GM21737 (cell line): Measurements from ENCODE around the gene POR.

Experiments used
- ATAC-seq: cut with Tn5 transposase; IDR thresholded peaks from one replicate; pipeline ENCODE4 v1.9.1; 2021; ENCODE audit warnings: mild to moderate bottlenecking, moderate library complexity; ENCODE audit not compliant: unreplicated experiment

POR gene

DNA sequence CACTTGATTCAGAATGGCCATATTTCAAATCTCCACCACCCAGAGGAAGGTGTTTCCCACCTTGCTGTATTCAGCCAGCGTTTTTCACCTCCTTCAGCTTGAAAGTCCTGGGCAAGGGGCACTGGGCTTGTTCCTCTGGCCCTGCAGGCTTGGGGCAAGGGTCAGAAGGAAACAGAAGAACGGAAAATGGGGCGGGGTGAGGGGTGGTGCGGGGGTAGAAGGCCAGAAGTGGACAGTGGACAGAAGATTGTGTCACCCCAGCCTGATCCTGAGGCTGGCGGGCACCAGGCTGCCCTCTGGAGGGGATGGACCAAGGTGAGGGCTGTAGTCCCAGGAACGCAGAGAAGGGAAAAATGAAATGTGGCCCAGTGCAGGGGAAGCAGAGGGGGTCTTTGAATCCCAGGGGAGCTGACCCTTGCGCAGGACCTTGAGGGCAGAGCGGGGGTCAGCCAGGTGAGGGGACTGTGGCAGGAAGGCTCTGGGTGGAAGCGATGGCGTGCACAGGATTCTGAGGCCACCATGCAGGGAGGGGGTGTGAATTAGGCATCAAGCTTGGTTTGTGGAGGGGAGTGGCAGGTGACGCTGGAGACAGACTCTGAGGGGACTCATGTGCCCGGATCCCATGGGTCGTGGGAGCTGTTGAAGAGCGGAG is 56.5 kb downstream of the POR start:
- no peak for ATAC-seq

DNA sequence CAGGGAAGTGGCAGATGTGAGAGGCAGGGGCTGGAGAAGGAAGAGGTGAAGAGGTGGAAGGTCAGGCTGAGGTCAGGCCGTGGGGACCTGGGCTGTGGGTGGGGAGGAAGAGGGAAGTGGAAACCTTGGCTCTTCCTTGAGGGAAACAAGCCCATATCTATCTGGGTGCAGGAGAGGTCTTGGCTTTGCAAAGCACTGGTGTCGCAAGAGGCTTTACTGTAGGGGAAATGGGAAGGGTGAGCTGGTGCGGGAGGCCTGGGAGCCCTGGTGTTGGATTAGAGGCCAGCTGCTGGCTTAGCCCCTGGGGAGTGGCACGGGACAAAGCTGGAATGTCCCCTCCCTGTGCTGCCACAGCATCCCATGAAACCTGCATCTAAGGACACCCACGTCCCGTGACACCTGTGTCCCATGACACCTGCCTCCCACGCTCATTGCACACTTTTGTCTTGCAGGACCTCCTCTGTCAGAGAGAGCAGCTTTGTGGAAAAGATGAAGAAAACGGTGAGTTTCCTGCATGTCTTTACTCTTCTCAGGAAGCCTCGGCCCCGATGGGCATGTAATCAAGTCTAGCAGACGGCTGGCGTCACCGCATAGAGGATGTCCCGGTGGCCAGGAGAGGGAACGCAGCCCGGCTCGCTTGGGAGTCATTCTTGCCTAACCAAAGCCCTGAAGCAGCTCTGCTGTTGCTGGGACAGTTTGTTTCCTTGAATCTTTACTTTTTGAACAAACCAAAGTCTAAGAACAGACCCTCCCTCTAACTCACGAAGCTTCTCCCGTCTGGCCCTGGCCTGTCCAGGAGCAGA is 57.2 kb downstream of the POR start:
- no peak for ATAC-seq

GRCh38 chr7:75977743-75978142 is 62.8 kb downstream of the POR start:
- ATAC-seq: no peak

GRCh38 chr7:75979759-75980429 is 64.9 kb downstream of the POR start:
- no peak for ATAC-seq

DNA sequence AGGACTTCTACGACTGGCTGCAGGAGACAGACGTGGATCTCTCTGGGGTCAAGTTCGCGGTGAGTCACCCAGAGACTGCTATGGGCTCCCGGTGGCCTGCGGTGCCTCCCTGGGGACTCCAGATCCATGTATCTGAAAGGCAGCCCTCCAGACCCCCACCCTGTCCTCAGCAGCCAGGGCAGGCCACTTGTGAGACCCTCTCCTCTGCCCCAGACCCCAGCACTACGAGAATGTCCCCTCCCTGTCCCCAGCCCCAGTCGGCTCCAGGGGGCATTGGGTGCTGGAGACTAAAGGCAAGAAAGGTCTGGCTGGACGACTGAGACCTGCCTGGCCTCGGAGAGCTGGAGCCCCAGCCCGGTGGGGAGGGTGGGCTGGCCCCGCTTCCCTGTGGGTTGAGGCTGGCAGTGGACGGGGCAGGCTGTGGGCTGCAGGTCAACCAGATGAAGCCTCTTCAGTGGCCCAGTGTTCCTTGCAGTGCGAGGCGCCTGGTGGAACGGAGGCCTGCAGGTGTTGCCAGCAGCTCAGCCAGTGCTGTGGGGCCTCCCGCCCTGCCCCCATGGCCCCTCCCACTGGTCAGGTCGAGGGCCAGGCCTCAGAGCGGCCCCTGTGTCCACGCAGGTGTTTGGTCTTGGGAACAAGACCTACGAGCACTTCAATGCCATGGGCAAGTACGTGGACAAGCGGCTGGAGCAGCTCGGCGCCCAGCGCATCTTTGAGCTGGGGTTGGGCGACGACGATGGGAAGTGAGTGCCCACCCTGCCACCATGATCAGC is 65.7 kb downstream of the POR start:
- no peak for ATAC-seq

DNA sequence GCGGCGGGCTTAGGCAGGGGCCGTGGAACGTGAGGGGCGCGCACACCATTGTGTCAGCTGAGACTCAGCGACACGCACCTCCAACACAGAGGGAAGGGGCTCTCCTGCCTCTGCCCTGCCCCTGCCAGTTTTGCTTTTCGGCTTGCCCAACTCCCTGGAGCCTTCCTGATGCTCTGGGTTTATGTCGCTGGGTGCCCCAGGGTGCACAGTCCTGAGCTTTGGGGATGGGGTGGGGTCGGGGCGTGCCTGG is 66.2 kb downstream of the POR start:
- no peak for ATAC-seq

DNA sequence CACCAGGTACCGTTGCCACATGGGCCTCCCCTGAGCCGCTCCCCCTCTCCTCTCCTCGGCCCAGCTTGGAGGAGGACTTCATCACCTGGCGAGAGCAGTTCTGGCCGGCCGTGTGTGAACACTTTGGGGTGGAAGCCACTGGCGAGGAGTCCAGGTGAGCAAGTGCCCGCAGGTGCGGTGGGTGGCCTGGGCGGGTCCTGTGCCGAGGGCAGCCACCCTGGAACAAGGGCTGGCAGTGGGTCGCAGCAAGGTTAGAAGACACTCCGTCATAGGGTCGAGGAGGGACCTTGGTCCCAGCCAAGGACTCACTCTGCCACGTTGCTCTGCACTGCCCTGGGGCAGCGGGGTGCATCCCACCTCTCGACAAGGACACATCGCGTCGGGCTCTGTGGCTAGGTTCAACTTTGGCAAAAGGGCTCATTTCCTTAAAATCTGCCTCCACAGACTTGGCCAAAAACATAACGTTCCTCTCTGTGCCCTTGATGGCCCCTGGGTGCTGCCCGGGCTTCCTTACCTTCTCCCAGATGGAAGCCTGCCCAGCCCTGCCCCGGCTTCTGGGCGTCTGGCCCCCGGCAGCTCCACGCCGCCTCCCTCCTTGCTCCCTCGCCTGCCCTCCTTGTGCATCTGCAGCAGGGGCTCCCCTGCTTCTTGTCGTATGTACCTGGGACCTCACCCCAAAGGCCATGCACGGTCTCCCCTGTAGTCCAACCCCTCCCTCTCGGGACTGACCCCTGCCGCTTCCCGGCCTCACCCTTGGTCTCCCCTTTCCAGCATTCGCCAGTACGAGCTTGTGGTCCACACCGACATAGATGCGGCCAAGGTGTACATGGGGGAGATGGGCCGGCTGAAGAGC is 66.7 kb downstream of the POR start:
- ATAC-seq: no peak

GRCh38 chr7:75982306-75983064 is 67.5 kb downstream of the POR start:
- ATAC-seq: no peak

- ATAC-seq: no peak
Measured at GRCh38 chr7:75983471-75984129, 68.6 kb downstream of the POR start.

DNA sequence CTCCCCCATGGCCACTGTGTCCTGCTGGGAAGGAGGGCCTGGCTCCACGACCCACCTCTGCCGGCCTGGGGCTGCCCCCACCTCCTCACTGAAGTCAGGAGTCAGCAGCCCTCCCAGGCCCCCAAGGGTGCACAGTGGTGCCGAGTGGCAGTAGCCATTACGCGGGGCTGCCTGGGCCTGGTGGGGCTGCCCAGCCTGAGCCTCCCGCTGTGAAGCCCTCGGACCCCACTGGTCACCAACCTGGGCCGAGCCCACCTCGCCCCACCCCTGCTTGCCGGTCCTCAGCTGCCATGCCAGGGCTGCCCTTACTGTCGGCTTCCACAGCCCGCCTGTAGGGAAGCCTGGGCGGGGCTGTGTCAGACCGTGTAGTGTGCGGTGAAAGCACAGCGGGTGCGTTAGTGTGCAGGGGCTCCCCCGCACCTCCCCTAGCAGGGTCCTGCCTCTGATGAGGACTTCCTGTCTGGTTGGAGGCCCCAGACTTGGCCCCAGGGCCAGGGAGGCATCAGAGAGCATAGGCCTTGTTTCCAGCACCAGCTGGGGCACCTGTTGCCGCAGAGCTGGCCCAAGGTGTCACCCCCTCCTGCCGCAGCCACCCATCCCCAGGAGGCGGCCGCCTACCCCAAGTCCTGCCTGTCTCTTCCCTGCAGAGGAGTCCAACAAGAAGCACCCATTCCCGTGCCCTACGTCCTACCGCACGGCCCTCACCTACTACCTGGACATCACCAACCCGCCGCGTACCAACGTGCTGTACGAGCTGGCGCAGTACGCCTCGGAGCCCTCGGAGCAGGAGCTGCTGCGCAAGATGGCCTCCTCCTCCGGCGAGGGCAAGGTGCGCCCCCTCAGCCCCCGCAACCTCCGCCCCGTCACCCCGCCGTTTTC is 69.4 kb downstream of the POR start:
- no peak for ATAC-seq

DNA sequence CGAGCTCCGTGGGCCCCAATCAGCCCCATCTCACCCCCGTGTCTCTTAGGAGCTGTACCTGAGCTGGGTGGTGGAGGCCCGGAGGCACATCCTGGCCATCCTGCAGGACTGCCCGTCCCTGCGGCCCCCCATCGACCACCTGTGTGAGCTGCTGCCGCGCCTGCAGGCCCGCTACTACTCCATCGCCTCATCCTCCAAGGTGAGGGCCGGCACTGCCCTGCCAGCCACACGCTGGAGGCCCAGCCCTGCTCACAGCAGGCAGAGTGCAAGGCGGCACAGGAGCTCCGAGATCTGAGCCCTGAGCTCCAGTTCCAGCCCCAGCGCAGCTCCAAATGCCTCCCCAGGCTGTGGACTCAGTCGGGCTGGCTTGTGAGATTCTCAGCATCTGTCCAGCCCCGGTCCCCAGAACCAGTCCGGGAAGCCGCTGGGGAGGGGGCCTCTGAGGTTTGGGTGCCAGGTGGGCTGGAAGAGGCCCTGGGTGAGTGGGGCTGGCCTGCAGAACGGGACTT is 70.1 kb downstream of the POR start:
- no peak for ATAC-seq

- ATAC-seq: no peak
Measured at GRCh38 chr7:75985518-75986146, 70.7 kb downstream of the POR start.

GRCh38 chr7:75986147-75986781 is 71.3 kb downstream of the POR start:
- no peak for ATAC-seq

DNA sequence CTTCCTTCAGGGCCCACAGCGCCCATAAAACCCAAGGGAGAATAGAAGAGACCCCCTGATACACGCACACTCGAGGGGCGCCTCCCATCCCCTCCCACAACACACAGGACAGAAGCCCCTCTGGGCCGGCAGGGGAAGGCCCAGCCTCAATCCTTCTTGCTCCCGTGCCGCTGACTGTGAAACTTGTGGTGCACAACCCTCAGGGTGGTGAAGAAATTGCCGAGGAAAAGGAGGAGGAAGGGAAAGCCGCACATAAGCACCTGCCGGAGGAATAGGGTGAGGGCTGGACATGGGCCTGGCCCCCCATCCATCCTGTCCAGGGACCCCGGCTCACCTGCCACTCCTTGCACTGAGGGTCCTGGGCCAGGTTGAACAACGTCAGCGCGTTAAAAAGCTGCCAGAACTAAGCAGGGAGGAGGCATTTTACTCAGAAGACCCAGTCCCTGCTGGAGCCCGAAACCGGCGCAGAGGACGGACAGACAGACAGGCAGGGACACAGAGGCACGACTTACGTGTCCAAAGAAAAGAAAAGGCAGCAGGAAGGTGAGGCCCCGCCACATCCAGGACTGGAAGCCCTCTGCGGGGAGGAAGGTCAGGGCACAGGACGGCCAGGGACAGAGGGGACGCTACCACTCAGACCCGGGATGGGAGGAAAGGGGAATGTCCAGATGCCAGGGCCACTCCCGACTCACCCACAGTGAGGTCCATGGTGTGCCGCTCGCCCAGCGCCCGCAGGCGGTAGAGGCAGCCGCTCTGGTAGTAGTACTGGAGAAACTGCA is 72.3 kb downstream of the POR start:
- no peak for ATAC-seq

DNA sequence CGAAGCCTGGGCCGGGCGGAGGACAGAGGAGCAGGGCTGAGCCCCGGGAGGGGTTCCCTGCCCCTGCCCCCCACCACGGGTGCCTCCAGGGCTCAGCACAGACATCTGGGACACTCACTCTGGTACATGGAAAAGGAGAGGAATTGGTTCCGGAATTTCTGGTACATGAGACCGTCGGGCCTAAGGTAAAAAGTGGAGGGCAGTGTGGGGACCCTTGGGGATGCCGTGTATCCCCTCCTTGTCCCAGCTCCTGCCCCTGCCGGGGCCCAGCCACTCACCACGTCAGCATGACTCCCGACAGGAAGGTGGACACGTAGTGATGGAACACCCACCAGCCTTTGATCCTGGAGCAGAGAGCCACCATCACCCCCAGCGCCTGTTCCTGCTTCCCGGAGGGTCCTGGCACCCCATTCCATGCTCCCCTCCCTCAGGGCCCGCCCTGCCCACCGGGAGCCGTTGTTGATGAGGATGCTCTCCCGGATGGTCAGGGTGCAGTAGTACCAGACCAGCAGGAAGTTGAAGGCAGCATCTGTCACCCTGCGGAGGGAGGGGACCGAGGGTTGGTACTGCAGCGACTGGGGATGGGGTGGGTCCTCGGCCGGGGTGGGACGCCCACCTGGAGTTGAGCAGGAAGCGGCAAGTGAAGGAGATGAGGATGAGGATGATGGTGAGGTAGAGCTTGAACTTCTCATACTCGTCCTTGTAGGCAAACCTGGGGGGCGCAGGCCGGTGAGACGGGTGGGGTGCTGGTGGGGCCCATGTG is 73.0 kb downstream of the POR start:
- no peak for ATAC-seq
